CD4-positive, alpha-beta T cell (primary cell): ENCODE data around the gene PDIA4. TPM values are rescaled to one million over a fixed set of nuclear protein-coding genes. Genes with fewer than 3 reads are reported as not detected.
A peak's percentile ranks its signal among the peaks of the same experiment; 100 is the strongest.
"Not testable (repeated sequence)": the region's sequence is repeated elsewhere in the genome, so short reads cannot be mapped to it uniquely, and the experiment has no call there.

Source experiments
- ATAC-seq: fragments of 200-7000 bp; cut with Tn5 transposase; one replicate; pipeline ENCODE4 v1.10.0; 2022; ENCODE audit warnings: mild to moderate bottlenecking; ENCODE audit not compliant: poor library complexity
- CTCF ChIA-PET: fragments of 350-600 bp; sonication (Branson Sonifier 250); formaldehyde crosslinking; loops from one replicate; lab custom pipeline; 2021; ENCODE audit warnings: antibody characterized with exemption, inconsistent platforms; lab: Charles Lee
- POLR2A ChIA-PET: fragments of 350-600 bp; sonication (Branson Sonifier 250); formaldehyde crosslinking; loops from one replicate; lab custom pipeline; 2021; ENCODE audit warnings: antibody characterized with exemption, inconsistent platforms; lab: Charles Lee
- DNase-seq, 14 experiments: peaks; one replicate each; pipeline ENCODE4 v3.0.0-alpha.2; 2013 to 2020; ENCODE audit warnings: mixed read lengths in 2 of 14
- H3K27ac ChIP-seq, 2 donors: one replicate each; pipeline versions ENCODE4 v1.5.1 to v1.7.0; 2013; ENCODE audit warnings: low read length in 2 of 2, low read depth in 1 of 2, mild to moderate bottlenecking in 1 of 2
- H3K27me3 ChIP-seq, 2 experiments: 1 replicate in 1 of 2; 2 replicates in 1 of 2; pipeline versions ENCODE4 v1.6.1 to v1.7.0; 2013; ENCODE audit warnings: low read length in 2 of 2, control low read depth in 1 of 2, mild to moderate bottlenecking in 1 of 2, moderate library complexity in 1 of 2; ENCODE audit not compliant: insufficient read depth in 2 of 2, control insufficient read depth in 1 of 2
- H3K36me3 ChIP-seq: one replicate; pipeline ENCODE4 v1.6.1; 2013; ENCODE audit warnings: low read length, control low read depth; ENCODE audit not compliant: insufficient read depth
- H3K4me1 ChIP-seq: one replicate; pipeline ENCODE4 v1.6.1; 2013; ENCODE audit warnings: low read length, control low read depth; ENCODE audit not compliant: insufficient read depth
- H3K4me3 ChIP-seq: one replicate; pipeline ENCODE4 v1.5.1; 2013; ENCODE audit warnings: mild to moderate bottlenecking, low read length, moderate library complexity
- H3K9me3 ChIP-seq, 2 experiments: 1 replicate in 1 of 2; 2 replicates in 1 of 2; pipeline versions ENCODE4 v1.6.1 to v1.7.0; 2013; ENCODE audit warnings: low read length in 2 of 2, mild to moderate bottlenecking in 2 of 2, control low read depth in 1 of 2, moderate library complexity in 1 of 2; ENCODE audit not compliant: control insufficient read depth in 1 of 2, insufficient read depth in 1 of 2
- H3K27ac Mint-ChIP-seq: one replicate; pipeline ENCODE4 v1.8.0; 2020; ENCODE audit warnings: mixed read lengths
- H3K27me3 Mint-ChIP-seq: one replicate; pipeline ENCODE4 v1.8.0; 2021; ENCODE audit warnings: mixed read lengths
- H3K36me3 Mint-ChIP-seq: one replicate; pipeline ENCODE4 v1.8.0; 2021; ENCODE audit warnings: low read depth, mixed read lengths
- H3K4me1 Mint-ChIP-seq: one replicate; pipeline ENCODE4 v1.8.0; 2021; ENCODE audit warnings: low read depth, mixed read lengths
- H3K4me3 Mint-ChIP-seq: one replicate; pipeline ENCODE4 v1.8.0; 2020; ENCODE audit warnings: mild to moderate bottlenecking, mixed read lengths
- H3K9me3 Mint-ChIP-seq: one replicate; pipeline ENCODE4 v1.8.0; 2020; ENCODE audit warnings: mixed read lengths
- CTCF ChIP-seq: fragments of 200-600 bp; IDR thresholded peaks from one replicate; pipeline ENCODE4 v1.8.0; 2022; ENCODE audit warnings: antibody characterized with exemption, mild to moderate bottlenecking
- intact Hi-C, 2 experiments: fragments of 100-400 bp; cut with DNase I in 1 of 2; cut with micrococcal nuclease in 1 of 2; formaldehyde crosslinking; loops; one replicate each; pipeline versions ENCODE4 v1.15.1 to v1.9.0; 2023 to 2025; cut with DNase I, micrococcal nuclease
- total RNA-seq, 174 experiments: library from RNA in 2 of 174; stranded (reverse) in 2 of 174; gene quantifications; one replicate each; pipeline ENCODE4 v1.2.3 and lab custom pipeline; 2021 to 2026

The PDIA4 gene
- total RNA-seq, 2 experiments from 2014 or later, result 19.5 to 19.9 TPM

GRCh38 chr7:148982654-148983199 lies 45.6 kb downstream of the PDIA4 start:
- Histone ChIP-seq H3K27ac (peak overlapping the region in 1 of 2 donors; percentile 45), H3K36me3 (no peaks in the 10 kb centered on the region), H3K9me3 (peaks cover 0 to 4% of the 10 kb centered on the region in 2 experiments), H3K4me1 (peaks cover 39% of the 10 kb centered on the region), H3K4me3 (peak overlapping the region; percentile 62), H3K27me3 (no peaks in the 10 kb centered on the region)
- H3K27me3 Mint-ChIP-seq, result peaks cover 5% of the 10 kb centered on the region
- H3K9me3 Mint-ChIP-seq, result no peaks in the 10 kb centered on the region
- peaks cover 63% of the 10 kb centered on the region for H3K4me1 Mint-ChIP-seq
- H3K36me3 Mint-ChIP-seq, result peaks cover 16% of the 10 kb centered on the region
- DNase-seq (peak in 2 of 14 experiments; percentile 35 to 44), ATAC-seq (no peak)
- peak overlapping the region; percentile 94 for H3K4me3 Mint-ChIP-seq
- intact Hi-C loops, result loop anchor here (1.0 to 10.0 kb wide), 5 partner anchors 18 to 442 kb away; partner anchors contain the start of genes CUL1 (in 1 of the 2) and PDIA4 (in 1 of the 2)
- H3K27ac Mint-ChIP-seq, result peak overlapping the region; percentile 95
- ChIA-PET POLR2A (interaction anchor here (0.7 to 2.7 kb wide), 9 partner anchors 16 to 284 kb away, joined by 4 to 18 read pairs (median 5); partner anchors contain the start of genes CUL1, EZH2, PDIA4 and ZNF398), CTCF (interaction anchor here (0.8 to 2.5 kb wide), 4 partner anchors 16 to 164 kb away, joined by 4 to 11 read pairs (median 5); partner anchors contain the start of gene ZNF398)
- TF ChIP-seq CTCF, result no peak

GRCh38 chr7:148979827-148980226 lies 48.5 kb downstream of the PDIA4 start:
- no peaks in the 10 kb centered on the region for H3K36me3 ChIP-seq
- Mint-ChIP-seq H3K4me3 (peak overlapping the region; percentile 59), H3K27me3 (peaks cover 5% of the 10 kb centered on the region), H3K27ac (peak overlapping the region; percentile 55), H3K4me1 (peaks cover 39% of the 10 kb centered on the region), H3K36me3 (peaks cover 11% of the 10 kb centered on the region), H3K9me3 (no peaks in the 10 kb centered on the region)
- H3K4me3 ChIP-seq, result no peak overlapping the region
- CTCF ChIA-PET, result interaction anchor here (1.6 kb wide), 1 partner anchor 13 kb away, joined by 6 read pairs; no protein-coding TSS in a partner anchor
- H3K27ac ChIP-seq, result no peak overlapping the region
- POLR2A ChIA-PET, result no interaction called here
- H3K27me3 ChIP-seq, result no peaks in the 10 kb centered on the region
- peaks cover 24% of the 10 kb centered on the region for H3K4me1 ChIP-seq
- ATAC-seq (peak; percentile 39), DNase-seq (peak in 4 of 14 experiments; percentile 34 to 75 (median 68))
- TF ChIP-seq CTCF, result no peak
- intact Hi-C loops, result loop anchor here in 1 of 2 experiments (5.0 to 10.0 kb wide), 3 partner anchors 38 to 445 kb away; partner anchors contain the start of gene CUL1
- peaks cover 0 to 4% of the 10 kb centered on the region in 2 experiments for H3K9me3 ChIP-seq

- H3K36me3 ChIP-seq, DNase-seq, H3K9me3 Mint-ChIP-seq, POLR2A ChIA-PET, H3K9me3 ChIP-seq, H3K4me3 ChIP-seq, H3K27me3 Mint-ChIP-seq, H3K27me3 ChIP-seq, ATAC-seq, intact Hi-C loops, H3K27ac ChIP-seq, H3K27ac Mint-ChIP-seq: not testable (repeated sequence)
- peaks cover 22% of the 10 kb centered on the region for H3K4me1 ChIP-seq
- peaks cover 11% of the 10 kb centered on the region for H3K36me3 Mint-ChIP-seq
- peaks cover 31% of the 10 kb centered on the region for H3K4me1 Mint-ChIP-seq
- CTCF ChIA-PET, result interaction anchor here (1.6 kb wide), 1 partner anchor 13 kb away, joined by 6 read pairs; no protein-coding TSS in a partner anchor
- H3K4me3 Mint-ChIP-seq, result peak overlapping the region; percentile 32
Observed at GRCh38 chr7:148979072-148979471, 49.2 kb downstream of the PDIA4 start.
